Mammary epithelial cell (primary cell): ENCODE results near the gene STK17A.

Experiments used
- CTCF ChIP-seq, 2 donors: IDR thresholded peaks in 1 of 2; conservative IDR thresholded peaks in 1 of 2; 2 replicates each; pipeline ENCODE4 v1.5.1; 2011 to 2012; ENCODE audit warnings: inconsistent platforms in 2 of 2, low read length in 2 of 2, mild to moderate bottlenecking in 2 of 2, control low read depth in 1 of 2, low read depth in 1 of 2; ENCODE audit not compliant: insufficient read depth in 1 of 2; ENCODE audit errors: extremely low read depth in 1 of 2
- EZH2 ChIP-seq: IDR thresholded peaks from 2 replicates; pipeline ENCODE4 v1.6.1; 2012; ENCODE audit warnings: low read length, inconsistent platforms, borderline replicate concordance

DNA sequence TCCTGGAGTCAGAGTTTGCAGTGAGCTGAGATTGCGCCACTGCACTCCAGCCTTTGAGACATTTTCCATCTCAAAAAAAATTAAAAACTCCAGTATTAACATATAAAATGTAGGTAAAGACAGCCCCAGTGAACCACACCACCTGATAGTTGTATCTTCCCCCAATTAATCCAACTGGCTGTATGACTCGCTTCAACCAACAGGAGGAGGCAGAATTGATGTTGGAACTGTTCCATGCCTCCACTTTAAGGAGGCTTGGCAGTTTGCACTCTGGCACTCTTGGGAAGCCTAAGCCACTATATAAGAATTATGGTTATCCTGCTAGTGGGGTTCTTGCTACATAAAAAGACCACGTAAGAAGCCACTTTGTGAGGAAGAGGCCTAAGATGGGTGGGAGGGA, 72.7 kb downstream of the STK17A start:
- TF ChIP-seq CTCF (conservative IDR thresholded peaks at IDR 0.05 in 1 of 2, IDR thresholded peaks at IDR 0.05 in 1 of 2; ENCODE audit: extremely low read depth in 1 of 2, insufficient read depth in 1 of 2, low read depth in 1 of 2, low read length in 2 of 2) (no peak), EZH2 (no peak)
